NCI-H2107 treated with DMSO at 0.1 percent for 48 hours (cell line): ENCODE results near the gene MID2.
"Not testable (repeated sequence)": the region's sequence is repeated elsewhere in the genome, so short reads cannot be mapped to it uniquely, and the experiment has no call there.

Source experiments
- DNase-seq: peaks from one replicate; lab custom pipeline; 2025; ENCODE audit not compliant: unreplicated experiment; lab: John Stamatoyannopoulos, UW

MID2 gene

DNA sequence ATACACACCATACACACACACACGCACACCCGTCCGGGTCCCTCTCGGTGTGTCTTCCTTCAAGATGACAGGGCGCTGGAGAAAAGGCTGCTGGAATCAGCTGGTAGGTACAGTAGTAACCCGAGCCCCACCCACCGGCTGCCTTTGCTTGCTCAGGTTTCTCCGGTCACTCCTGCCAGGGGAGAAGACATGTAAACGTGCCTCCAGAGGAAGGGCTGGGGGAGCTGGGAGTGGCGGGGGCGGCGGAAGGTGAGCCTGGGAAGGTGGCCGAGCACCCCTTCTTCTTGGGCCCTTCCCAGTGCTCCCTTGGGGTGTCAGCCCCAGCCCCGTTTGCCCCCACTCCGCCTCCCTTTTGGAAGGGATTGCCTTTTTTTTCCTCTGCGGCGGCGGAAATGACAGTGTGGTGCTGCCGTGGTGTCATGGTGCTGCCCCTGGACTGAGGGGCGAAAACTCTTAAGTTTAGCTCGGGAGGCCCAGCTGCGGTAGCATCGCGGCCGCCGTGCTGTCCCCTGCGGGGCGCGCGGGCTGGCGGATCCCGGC is at the start of gene MID2:
TSS of gene MID2 (plus strand) at position 169 of the 540 bp plus-strand sequence. CDS start 561 bp downstream, outside the sequence.
- peak; percentile 39 for DNase-seq

- peak; percentile 79 for DNase-seq
These were observed 48.8 kb upstream of the MID2 start for GRCh38 chrX:107776649-107777535.

DNA sequence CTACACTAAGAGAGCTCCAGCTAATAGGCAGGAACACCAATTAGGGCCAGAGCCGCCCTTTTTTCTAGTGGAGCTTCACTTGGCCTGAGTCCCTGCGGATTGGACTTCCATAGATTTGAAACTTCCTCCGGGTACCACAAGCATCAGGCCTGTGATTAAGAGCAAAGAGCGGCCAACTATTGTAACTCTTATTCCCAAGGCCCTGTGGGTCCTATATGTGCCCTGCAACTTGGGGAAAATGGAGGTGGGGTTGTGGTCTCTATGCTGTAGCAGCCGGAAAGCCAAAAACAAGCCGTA is 48.2 kb upstream of the MID2 start, which contains the start of gene NCBP2L:
TSS of gene NCBP2L (plus strand) at position 198 of the 297 bp plus-strand sequence. CDS start 16,488 bp downstream, outside the sequence.
- no peak for DNase-seq

GRCh38 chrX:107780525-107780924 is 45.1 kb upstream of the MID2 start:
- DNase-seq = no peak

DNA sequence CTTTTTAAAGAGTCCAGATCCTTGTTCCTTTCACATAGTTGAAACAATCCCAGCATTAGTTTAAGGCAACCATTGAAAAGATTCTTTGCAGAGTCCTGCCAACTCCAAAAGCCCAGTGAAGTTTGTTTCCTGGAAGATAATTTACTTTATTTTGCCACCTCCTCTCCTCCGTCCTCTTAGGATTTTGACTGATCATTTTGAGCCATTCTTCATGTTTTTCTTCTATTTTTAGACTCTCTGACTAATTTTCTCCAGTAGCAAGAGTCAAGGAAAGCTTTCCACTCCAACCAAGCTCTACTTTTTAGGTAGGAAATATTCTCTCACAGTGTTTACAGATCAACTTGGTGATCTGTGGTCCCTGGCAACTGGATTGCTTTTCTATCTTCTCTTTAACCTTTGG is 37.8 kb upstream of the MID2 start:
- no peak for DNase-seq

- DNase-seq = no peak
These were observed 21.2 kb upstream of the MID2 start for GRCh38 chrX:107804427-107804826.

GRCh38 chrX:107805179-107805578 is 20.5 kb upstream of the MID2 start:
- DNase-seq = no peak

DNA sequence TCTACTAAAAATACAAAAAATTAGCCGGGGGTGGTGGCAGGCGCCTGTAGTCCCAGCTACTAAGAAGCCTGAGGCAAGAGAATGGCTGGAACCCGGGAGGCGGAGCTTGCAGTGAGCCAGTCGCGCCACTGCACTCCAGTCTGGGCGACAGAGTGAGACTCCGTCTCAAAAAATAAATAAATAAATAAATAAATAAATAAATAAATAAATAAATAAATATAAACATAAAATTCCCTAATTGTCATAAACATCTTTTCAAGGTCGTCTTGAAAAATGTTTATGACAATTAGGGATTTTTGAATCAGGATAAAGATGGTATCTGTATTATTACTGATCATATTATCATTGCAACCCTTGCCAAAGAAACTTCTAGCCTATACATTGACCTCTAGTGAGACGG is 15.6 kb upstream of the MID2 start:
- DNase-seq = not testable (repeated sequence)

GRCh38 chrX:107818900-107819521 is 6.7 kb upstream of the MID2 start:
- no peak for DNase-seq

- no peak for DNase-seq
These were observed 2.6 kb upstream of the MID2 start for GRCh38 chrX:107823042-107823441.

GRCh38 chrX:107823456-107823855 is 2.2 kb upstream of the MID2 start:
- DNase-seq = no peak

GRCh38 chrX:107826238-107827029 is 768 bp downstream of the MID2 start:
- peak; percentile 5 for DNase-seq

GRCh38 chrX:107827030-107827831 is 1.6 kb downstream of the MID2 start:
- no peak for DNase-seq

- DNase-seq = no peak
These were observed 2.2 kb downstream of the MID2 start for GRCh38 chrX:107827852-107828251.

GRCh38 chrX:107829878-107830277 is 4.2 kb downstream of the MID2 start:
- no peak for DNase-seq

- no peak for DNase-seq
These were observed 5.5 kb downstream of the MID2 start for GRCh38 chrX:107831071-107831730.

GRCh38 chrX:107834275-107835201 is 8.9 kb downstream of the MID2 start:
- DNase-seq = no peak

- DNase-seq = no peak
These were observed 11.3 kb downstream of the MID2 start for GRCh38 chrX:107836958-107837357.

GRCh38 chrX:107840971-107841370 is 15.3 kb downstream of the MID2 start:
- DNase-seq = no peak
